HG03196 (cell line): ENCODE measurements around the gene ZNF689.

Experiments used
- ATAC-seq: cut with Tn5 transposase; IDR thresholded peaks from one replicate; pipeline ENCODE4 v1.9.1; 2021; ENCODE audit not compliant: unreplicated experiment

The ZNF689 gene

GRCh38 chr16:30609926-30610839 lies at the start of gene ZNF689:
TSS of gene ZNF689 (minus strand) at chr16:30610389. CDS start at chr16:30610041, 348 bp downstream.
- ATAC-seq = peak; percentile 86

GRCh38 chr16:30658731-30659506 lies 48.7 kb upstream of the ZNF689 start:
- ATAC-seq = peak; percentile 24

- peak; percentile 61 for ATAC-seq
Measured at GRCh38 chr16:30657866-30658730, 47.9 kb upstream of the ZNF689 start, which contains the start of gene FBRS. TSS of gene FBRS (plus strand) at chr16:30658431. CDS start at chr16:30659519, 1,088 bp downstream.

GRCh38 chr16:30656974-30657865 lies 47.0 kb upstream of the ZNF689 start:
- ATAC-seq = no peak

- no peak for ATAC-seq
Measured at GRCh38 chr16:30656388-30656787, 46.2 kb upstream of the ZNF689 start.

GRCh38 chr16:30655815-30656347 lies 45.7 kb upstream of the ZNF689 start:
- ATAC-seq = no peak

- ATAC-seq = no peak
Measured at GRCh38 chr16:30654856-30655255, 44.7 kb upstream of the ZNF689 start.

- ATAC-seq = no peak
Measured at GRCh38 chr16:30652718-30653117, 42.5 kb upstream of the ZNF689 start.

GRCh38 chr16:30652005-30652296 lies 41.8 kb upstream of the ZNF689 start:
- no peak for ATAC-seq

GRCh38 chr16:30651124-30652004 lies 41.2 kb upstream of the ZNF689 start:
- ATAC-seq = peak; percentile 47

GRCh38 chr16:30650369-30651123 lies 40.4 kb upstream of the ZNF689 start, which contains the start of gene PRR14:
TSS of gene PRR14 (plus strand) at chr16:30650960. CDS start at chr16:30651646, 686 bp downstream.
- ATAC-seq = peak; percentile 74

- ATAC-seq = no peak
Measured at GRCh38 chr16:30649725-30650368, 39.7 kb upstream of the ZNF689 start.

GRCh38 chr16:30647274-30647571 lies 37.0 kb upstream of the ZNF689 start:
- no peak for ATAC-seq

GRCh38 chr16:30645727-30646126 lies 35.5 kb upstream of the ZNF689 start:
- no peak for ATAC-seq

- no peak for ATAC-seq
Measured at GRCh38 chr16:30644334-30644830, 34.2 kb upstream of the ZNF689 start.

- no peak for ATAC-seq
Measured at GRCh38 chr16:30641378-30641982, 31.3 kb upstream of the ZNF689 start.

- no peak for ATAC-seq
Measured at GRCh38 chr16:30637944-30638343, 27.8 kb upstream of the ZNF689 start.
